Heart left ventricle (tissue), 13 donors: ENCODE measurements around the gene SUSD6.

ENCODE experiments used
- POLR2A ChIP-seq, 2 donors: fragments of 450-650 bp; IDR thresholded peaks; one replicate each; pipeline ENCODE4 v1.6.1; 2017; ENCODE audit warnings: antibody characterized with exemption in 2 of 2, mild to moderate bottlenecking in 2 of 2, moderate library complexity in 2 of 2
- TF ChIP-seq, protein P1 (sequence below), 12 donors: fragments of 200-600 bp; sonication (generic) in 4 of 12; IDR thresholded peaks; one replicate each; pipeline versions ENCODE4 v1.5.0 to v1.8.0; 2018 to 2022; ENCODE audit warnings: antibody characterized with exemption in 12 of 12, mild to moderate bottlenecking in 5 of 12
- donor health status: ischemic (EF 13 %, LVEDD 7.1; RV severe dilation, severe dysfunction).
- donor health status: DM: no; HTN: yes; CAD: no.
- donor health status: DM: no; HTN: no; CAD: no.
- donor health status: ischemic (EF 25% LVEDD 6.9; RV normal size, moderate dysfunction).
- donor health status: ischemic (EF 25% LVEDD 5.7; RV mildly dilated, moderate dysfunction).
- donor health status: ischemic (EF 35%, LVEDD 5.7; RV mildly dilated, moderate dysfunction).
- donor health status: nonischemic (EF 11% LVEDD 7.7; RV severe dilation, severe dysfunction).
- donor health status: DM: yes; HTN: yes; CAD: no.
- donor health status: PGD.
- donor health status: ischemic (EF 29% LVEDD 5.4; RV normal size, mild dysfunction).
- donor health status: nonischemic (EF 23%, LVEDD 6.1; RV moderate dilation, normal function).

DNA sequence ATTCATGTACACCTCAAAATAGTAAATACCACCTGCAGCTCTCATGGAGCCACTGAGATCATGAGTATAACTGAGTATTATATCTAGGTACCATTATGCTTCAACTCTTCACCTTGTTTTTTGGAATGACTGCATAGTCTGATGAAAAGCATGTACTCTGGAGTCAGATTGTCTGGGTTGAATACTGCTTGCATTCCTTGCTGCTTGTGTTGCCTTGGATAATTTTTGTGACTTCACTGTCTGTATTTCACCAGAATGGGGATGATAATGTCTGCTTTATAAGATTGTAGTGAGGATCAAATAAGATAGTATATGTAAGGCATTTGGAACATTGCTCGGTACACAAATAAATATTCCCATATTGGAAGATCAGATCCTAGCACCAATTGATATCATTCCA is 54.2 kb downstream of the SUSD6 start:
- TF ChIP-seq, protein P1, sequence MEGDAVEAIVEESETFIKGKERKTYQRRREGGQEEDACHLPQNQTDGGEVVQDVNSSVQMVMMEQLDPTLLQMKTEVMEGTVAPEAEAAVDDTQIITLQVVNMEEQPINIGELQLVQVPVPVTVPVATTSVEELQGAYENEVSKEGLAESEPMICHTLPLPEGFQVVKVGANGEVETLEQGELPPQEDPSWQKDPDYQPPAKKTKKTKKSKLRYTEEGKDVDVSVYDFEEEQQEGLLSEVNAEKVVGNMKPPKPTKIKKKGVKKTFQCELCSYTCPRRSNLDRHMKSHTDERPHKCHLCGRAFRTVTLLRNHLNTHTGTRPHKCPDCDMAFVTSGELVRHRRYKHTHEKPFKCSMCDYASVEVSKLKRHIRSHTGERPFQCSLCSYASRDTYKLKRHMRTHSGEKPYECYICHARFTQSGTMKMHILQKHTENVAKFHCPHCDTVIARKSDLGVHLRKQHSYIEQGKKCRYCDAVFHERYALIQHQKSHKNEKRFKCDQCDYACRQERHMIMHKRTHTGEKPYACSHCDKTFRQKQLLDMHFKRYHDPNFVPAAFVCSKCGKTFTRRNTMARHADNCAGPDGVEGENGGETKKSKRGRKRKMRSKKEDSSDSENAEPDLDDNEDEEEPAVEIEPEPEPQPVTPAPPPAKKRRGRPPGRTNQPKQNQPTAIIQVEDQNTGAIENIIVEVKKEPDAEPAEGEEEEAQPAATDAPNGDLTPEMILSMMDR (IDR thresholded peaks at IDR 0.05), result no peak
- TF ChIP-seq POLR2A (IDR thresholded peaks at IDR 0.05), result no peak
